ENCODE measurements around the gene DDX1.

DNA sequence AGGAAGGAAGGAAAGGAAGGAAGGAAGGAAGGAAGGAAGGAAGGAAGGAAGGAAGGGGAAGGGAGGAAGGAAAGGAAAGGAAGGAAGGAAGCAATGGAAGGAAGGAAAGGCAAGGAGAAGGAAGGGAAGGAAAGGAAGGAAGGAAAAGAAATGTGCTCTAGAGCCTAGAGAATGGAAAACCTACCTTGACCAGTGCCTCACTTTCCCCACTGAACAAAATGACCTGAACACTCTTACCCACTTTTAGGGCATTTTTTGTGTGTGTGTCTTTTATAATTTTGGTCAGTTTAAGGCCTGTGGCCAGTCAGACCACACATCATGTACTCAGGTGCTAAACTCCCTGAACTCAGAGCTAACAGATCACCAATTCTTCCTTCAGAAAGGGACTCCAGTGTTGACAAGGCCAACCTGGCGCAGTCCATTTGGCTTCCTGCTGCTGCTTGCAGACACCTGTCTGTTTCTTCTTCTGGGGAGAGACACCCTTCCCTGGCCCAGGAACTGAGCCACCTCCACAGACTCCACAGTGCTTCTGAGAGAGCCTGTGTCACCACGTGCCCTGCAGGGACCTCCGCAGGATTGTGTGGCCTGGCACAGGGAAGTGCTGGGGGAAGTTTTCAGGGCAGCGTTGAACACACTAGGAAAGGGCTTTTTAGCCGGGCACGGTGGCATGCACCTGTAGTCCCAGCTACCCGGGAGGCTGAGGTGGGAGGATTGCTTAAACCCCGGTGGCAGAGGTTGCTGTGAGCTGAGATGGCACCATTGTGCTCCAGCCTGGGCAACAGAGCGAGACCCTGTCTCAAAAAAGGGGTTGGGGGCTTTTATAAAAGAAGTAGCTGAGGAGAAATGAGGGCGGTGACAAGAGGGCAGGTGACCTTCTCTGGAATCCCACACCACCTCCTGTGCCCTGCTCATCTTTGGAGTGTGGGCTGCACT, 57.2 kb downstream of the DDX1 start:
- TF ChIP-seq, protein P1, sequence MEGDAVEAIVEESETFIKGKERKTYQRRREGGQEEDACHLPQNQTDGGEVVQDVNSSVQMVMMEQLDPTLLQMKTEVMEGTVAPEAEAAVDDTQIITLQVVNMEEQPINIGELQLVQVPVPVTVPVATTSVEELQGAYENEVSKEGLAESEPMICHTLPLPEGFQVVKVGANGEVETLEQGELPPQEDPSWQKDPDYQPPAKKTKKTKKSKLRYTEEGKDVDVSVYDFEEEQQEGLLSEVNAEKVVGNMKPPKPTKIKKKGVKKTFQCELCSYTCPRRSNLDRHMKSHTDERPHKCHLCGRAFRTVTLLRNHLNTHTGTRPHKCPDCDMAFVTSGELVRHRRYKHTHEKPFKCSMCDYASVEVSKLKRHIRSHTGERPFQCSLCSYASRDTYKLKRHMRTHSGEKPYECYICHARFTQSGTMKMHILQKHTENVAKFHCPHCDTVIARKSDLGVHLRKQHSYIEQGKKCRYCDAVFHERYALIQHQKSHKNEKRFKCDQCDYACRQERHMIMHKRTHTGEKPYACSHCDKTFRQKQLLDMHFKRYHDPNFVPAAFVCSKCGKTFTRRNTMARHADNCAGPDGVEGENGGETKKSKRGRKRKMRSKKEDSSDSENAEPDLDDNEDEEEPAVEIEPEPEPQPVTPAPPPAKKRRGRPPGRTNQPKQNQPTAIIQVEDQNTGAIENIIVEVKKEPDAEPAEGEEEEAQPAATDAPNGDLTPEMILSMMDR (conservative IDR thresholded peaks at IDR 0.05; ENCODE audit: low read length) = no peak
- TF ChIP-seq EZH2phosphoT487 (IDR thresholded peaks at IDR 0.05; ENCODE audit: borderline replicate concordance, low read depth, low read length) = no peak
